Epidermal melanocyte (primary cell): ENCODE results near the gene TRAPPC10.
"Not testable (repeated sequence)": the region's sequence is repeated elsewhere in the genome, so short reads cannot be mapped to it uniquely, and the experiment has no call there.

Source experiments
- DNase-seq: peaks from one replicate; pipeline ENCODE4 v3.0.0; 2011; ENCODE audit warnings: low spot score; ENCODE audit not compliant: insufficient read length

The TRAPPC10 gene

GRCh38 chr21:44086636-44087425 lies 74.7 kb downstream of the TRAPPC10 start:
- no peak for DNase-seq

- no peak for DNase-seq
Observed at GRCh38 chr21:44087426-44088400, 75.6 kb downstream of the TRAPPC10 start.

GRCh38 chr21:44088401-44088780 lies 76.3 kb downstream of the TRAPPC10 start:
- no peak for DNase-seq

GRCh38 chr21:44089001-44089911 lies 77.1 kb downstream of the TRAPPC10 start:
- no peak for DNase-seq

- DNase-seq, result no peak
Observed at GRCh38 chr21:44090325-44090724, 78.2 kb downstream of the TRAPPC10 start.

GRCh38 chr21:44092211-44092610 lies 80.1 kb downstream of the TRAPPC10 start:
- DNase-seq, result no peak

GRCh38 chr21:44093761-44094160 lies 81.7 kb downstream of the TRAPPC10 start:
- no peak for DNase-seq

- no peak for DNase-seq
Observed at GRCh38 chr21:44094832-44095231, 82.7 kb downstream of the TRAPPC10 start.

- not testable (repeated sequence) for DNase-seq
Observed at GRCh38 chr21:44098507-44098906, 86.4 kb downstream of the TRAPPC10 start.

GRCh38 chr21:44098964-44099363 lies 86.9 kb downstream of the TRAPPC10 start:
- DNase-seq, result not testable (repeated sequence)

GRCh38 chr21:44107026-44107501 lies 95.0 kb downstream of the TRAPPC10 start, which contains the start of gene PWP2:
PWP2 (plus strand) TSS chr21:44107399; CDS start chr21:44107417, 18 bp downstream.
- not testable (repeated sequence) for DNase-seq

GRCh38 chr21:44107589-44107988 lies 95.5 kb downstream of the TRAPPC10 start:
- not testable (repeated sequence) for DNase-seq

- DNase-seq, result not testable (repeated sequence)
Observed at GRCh38 chr21:44113702-44114371, 101.7 kb downstream of the TRAPPC10 start.

- DNase-seq, result not testable (repeated sequence)
Observed at GRCh38 chr21:44122131-44122530, 110.0 kb downstream of the TRAPPC10 start.

GRCh38 chr21:44127827-44128226 lies 115.7 kb downstream of the TRAPPC10 start:
- not testable (repeated sequence) for DNase-seq

GRCh38 chr21:44133715-44134057 lies 121.6 kb downstream of the TRAPPC10 start:
- DNase-seq, result not testable (repeated sequence)

GRCh38 chr21:44134732-44135131 lies 122.6 kb downstream of the TRAPPC10 start:
- not testable (repeated sequence) for DNase-seq

- not testable (repeated sequence) for DNase-seq
Observed at GRCh38 chr21:44138039-44138438, 125.9 kb downstream of the TRAPPC10 start.

GRCh38 chr21:44139787-44140551 lies 127.9 kb downstream of the TRAPPC10 start:
- DNase-seq, result not testable (repeated sequence)
